ENCODE results near the gene ADAMTS6. TPM values are rescaled to one million over a fixed set of nuclear protein-coding genes. Genes with fewer than 3 reads are reported as not detected.

ADAMTS6 gene
- total and polyA plus RNA-seq, 2 experiments from 2014 or later = 0.78 to 2.0 TPM

- Histone ChIP-seq H3F3A (replicated peaks; ENCODE audit: low read depth) (no peaks in the 10 kb centered on the region), H3K4me1 (ENCODE audit: insufficient read depth) (peaks cover 52% of the 10 kb centered on the region), H3K9me2 (ENCODE audit: insufficient read depth) (no peaks in the 10 kb centered on the region), H3K79me2 (replicated peaks; ENCODE audit: insufficient read depth) (no peaks in the 10 kb centered on the region), H3K36me3 (ENCODE audit: insufficient read depth) (no peaks in the 10 kb centered on the region), H3K4me2 (peak overlapping the region; percentile 40; the same call in 1 of the 2 replicates), H3K27ac (ENCODE audit: low read depth) (no peak overlapping the region), H4K20me1 (replicated peaks; ENCODE audit: insufficient read depth) (no peaks in the 10 kb centered on the region), H2AFZ (no peak overlapping the region), H3K27me3 (ENCODE audit: insufficient read depth) (no peaks in the 10 kb centered on the region), H3K4me3 (no peak overlapping the region)
- Mint-ChIP-seq H3K27me3 (ENCODE audit: insufficient read depth, low read depth, poor library complexity) (no peaks in the 10 kb centered on the region), H3K27ac (no peak overlapping the region), H3K36me3 (ENCODE audit: low read depth) (no peaks in the 10 kb centered on the region; the same call in 2 of the 3 replicates), H3K4me1 (peaks cover 50% of the 10 kb centered on the region), H3K4me3 (no peak overlapping the region; the same call in 2 of the 3 replicates), H3K9me3 (no peaks in the 10 kb centered on the region)
- TF ChIP-seq NANOG (IDR thresholded peaks at IDR 0.05; ENCODE audit: borderline replicate concordance) = no peak
- no peak for TF ChIP-seq ETS1 (IDR thresholded peaks at IDR 0.05)
- no peak for TF ChIP-seq CREB1 (CRISPR knock-in tag; IDR thresholded peaks at IDR 0.05; ENCODE audit: low read depth)
- no peak for TF ChIP-seq JUNB (IDR thresholded peaks at IDR 0.05; ENCODE audit: unreplicated experiment)
- TF ChIP-seq EZH2 (IDR thresholded peaks at IDR 0.05; ENCODE audit: low read depth, unreplicated experiment) = no peak
- TF ChIP-seq ZNF462 (CRISPR knock-in tag; IDR thresholded peaks at IDR 0.05) = no peak
- TF ChIP-seq ZNF331 (CRISPR knock-in tag; IDR thresholded peaks at IDR 0.05; ENCODE audit: low read depth) = no peak
- no peak for TF ChIP-seq STAT1 (IDR thresholded peaks at IDR 0.05; ENCODE audit: unreplicated experiment)
- TF ChIP-seq POLR2AphosphoS5 (IDR thresholded peaks at IDR 0.05; ENCODE audit: low read depth) = no peak
- TF ChIP-seq ZNF114 (CRISPR knock-in tag; IDR thresholded peaks at IDR 0.05) = no peak
- TF ChIP-seq EZH2phosphoT487 (IDR thresholded peaks at IDR 0.05; ENCODE audit: unreplicated experiment) = no peak
- no peak for TF ChIP-seq REST (IDR thresholded peaks at IDR 0.05; ENCODE audit: unreplicated experiment)
- ATAC-seq (peak; percentile 44), DNase-seq (ENCODE audit: low spot score) (no peak)
These were observed 219.1 kb downstream of the ADAMTS6 start for GRCh38 chr5:65262649-65263059.

Measured in GM23338 (cell line).